Hepatocyte (in vitro differentiated cells): ENCODE data around the gene LRP1B. TPM values are rescaled to one million over a fixed set of nuclear protein-coding genes. Genes with fewer than 3 reads are reported as not detected.

Source experiments
- DNase-seq: peaks from one replicate; pipeline ENCODE4 v3.0.0-alpha.2; 2016; ENCODE audit warnings: low spot score
- H2AFZ ChIP-seq: fragments of 200-600 bp; sonication (generic); 2 replicates; pipeline ENCODE4 v1.6.0; 2016; ENCODE audit warnings: antibody characterized with exemption, mild to moderate bottlenecking
- H3K27ac ChIP-seq: fragments of 200-600 bp; sonication (generic); 2 replicates; pipeline ENCODE4 v1.5.1; 2016; ENCODE audit warnings: mild to moderate bottlenecking
- H3K27me3 ChIP-seq: fragments of 200-600 bp; sonication (generic); 2 replicates; pipeline ENCODE4 v1.6.1; 2016
- H3K36me3 ChIP-seq: fragments of 200-600 bp; sonication (generic); replicated peaks from 2 replicates; pipeline ENCODE4 v1.5.1; 2016; ENCODE audit warnings: low read depth; ENCODE audit not compliant: insufficient read depth
- H3K4me1 ChIP-seq: fragments of 200-600 bp; sonication (generic); 2 replicates; pipeline ENCODE4 v1.5.1; 2016; ENCODE audit warnings: mild to moderate bottlenecking, moderate library complexity; ENCODE audit not compliant: insufficient read depth
- H3K4me2 ChIP-seq: fragments of 200-600 bp; sonication (generic); 2 replicates; pipeline ENCODE4 v1.6.0; 2016
- H3K4me3 ChIP-seq: fragments of 200-600 bp; sonication (generic); 2 replicates; pipeline ENCODE4 v1.5.1; 2016; ENCODE audit warnings: mild to moderate bottlenecking
- H3K79me2 ChIP-seq: fragments of 200-600 bp; sonication (generic); 2 replicates; pipeline ENCODE4 v1.6.0; 2017; ENCODE audit warnings: mild to moderate bottlenecking
- H3K9me2 ChIP-seq: fragments of 200-600 bp; sonication (generic); replicated peaks from 2 replicates; pipeline ENCODE4 v1.6.0; 2017; ENCODE audit warnings: mild to moderate bottlenecking; ENCODE audit not compliant: insufficient read depth
- H3K9me3 ChIP-seq: fragments of 200-600 bp; sonication (generic); 2 replicates; pipeline ENCODE4 v1.5.1; 2016; ENCODE audit warnings: low read depth, mild to moderate bottlenecking
- H4K20me1 ChIP-seq: fragments of 200-600 bp; sonication (generic); 2 replicates; pipeline ENCODE4 v1.6.0; 2016; ENCODE audit warnings: mild to moderate bottlenecking; ENCODE audit not compliant: insufficient read depth, poor library complexity, severe bottlenecking
- EZH2 ChIP-seq: fragments of 200-600 bp; sonication (generic); IDR thresholded peaks from 2 replicates; pipeline ENCODE4 v1.6.1; 2016; ENCODE audit warnings: antibody characterized with exemption, mild to moderate bottlenecking, borderline replicate concordance
- EZH2phosphoT487 ChIP-seq: fragments of 200-600 bp; sonication (generic); IDR thresholded peaks from one replicate; pipeline ENCODE4 v1.6.1; 2018; ENCODE audit warnings: antibody characterized with exemption, mild to moderate bottlenecking, low read depth, moderate library complexity; ENCODE audit not compliant: unreplicated experiment, severe bottlenecking
- WGBS: methylation state at CpG from one replicate; pipeline ENCODE4 v1.1.6; 2016; ENCODE audit warnings: low lambda C conversion rate; ENCODE audit errors: missing lambda C conversion rate; 5-methylcytosine and 5-hydroxymethylcytosine counted together
- polyA plus RNA-seq: library from polyadenylated mRNA; unstranded; fragments of >200 nt; fragmentation: Nextera tagmentation; extraction: Ambion mirVana; gene quantifications from 2 replicates; pipeline ENCODE4 v1.2.1, GENCODE V29; 2016
- total RNA-seq: library from RNA; depleted of rRNA; stranded (reverse); fragments of >200 nt; gene quantifications from 2 replicates; pipeline ENCODE4 v1.2.3, GENCODE V29; 2014
- TF ChIP-seq, protein P1 (sequence below): fragments of 200-600 bp; sonication (generic); IDR thresholded peaks from 2 replicates; pipeline ENCODE4 v1.5.1; 2016; ENCODE audit warnings: antibody characterized with exemption, mild to moderate bottlenecking; ENCODE audit not compliant: poor library complexity

LRP1B gene
- total and polyA plus RNA-seq, 2 experiments from 2014 or later = 0.65 to 2.0 TPM

DNA sequence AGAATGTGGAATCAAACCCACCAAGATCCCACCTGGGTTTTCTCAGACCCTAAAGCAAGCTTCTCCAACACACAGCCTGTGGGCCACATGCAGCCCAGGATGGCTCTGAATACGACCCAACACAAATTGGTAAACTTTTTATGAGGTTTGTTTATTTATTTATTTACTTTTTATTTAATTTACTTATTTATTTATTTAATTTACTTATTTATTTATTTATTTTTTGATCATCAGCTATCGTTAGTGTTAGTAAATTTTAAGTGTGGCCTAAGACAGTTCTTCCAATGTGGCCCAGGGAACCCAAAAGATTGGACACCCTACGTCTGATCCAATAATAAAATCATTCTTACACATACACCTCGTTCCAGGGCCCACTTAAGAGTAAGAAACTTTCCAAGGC lies 1451.1 kb downstream of the LRP1B start:
- H3K27ac ChIP-seq = no peak overlapping the region
- no peak overlapping the region for H3K4me3 ChIP-seq
- H3K27me3 ChIP-seq = no peaks in the 10 kb centered on the region
- DNase-seq = no peak
- no peaks in the 10 kb centered on the region for H4K20me1 ChIP-seq
- no peak overlapping the region for H2AFZ ChIP-seq
- no peaks in the 10 kb centered on the region for H3K9me3 ChIP-seq
- H3K9me2 ChIP-seq = no peaks in the 10 kb centered on the region
- 89% methylated on average over 4 of the region's 4 CpGs for WGBS
- no peaks in the 10 kb centered on the region for H3K4me1 ChIP-seq
- H3K79me2 ChIP-seq = no peaks in the 10 kb centered on the region
- H3K36me3 ChIP-seq = no peaks in the 10 kb centered on the region
- no peak overlapping the region for H3K4me2 ChIP-seq
- TF ChIP-seq, protein P1, sequence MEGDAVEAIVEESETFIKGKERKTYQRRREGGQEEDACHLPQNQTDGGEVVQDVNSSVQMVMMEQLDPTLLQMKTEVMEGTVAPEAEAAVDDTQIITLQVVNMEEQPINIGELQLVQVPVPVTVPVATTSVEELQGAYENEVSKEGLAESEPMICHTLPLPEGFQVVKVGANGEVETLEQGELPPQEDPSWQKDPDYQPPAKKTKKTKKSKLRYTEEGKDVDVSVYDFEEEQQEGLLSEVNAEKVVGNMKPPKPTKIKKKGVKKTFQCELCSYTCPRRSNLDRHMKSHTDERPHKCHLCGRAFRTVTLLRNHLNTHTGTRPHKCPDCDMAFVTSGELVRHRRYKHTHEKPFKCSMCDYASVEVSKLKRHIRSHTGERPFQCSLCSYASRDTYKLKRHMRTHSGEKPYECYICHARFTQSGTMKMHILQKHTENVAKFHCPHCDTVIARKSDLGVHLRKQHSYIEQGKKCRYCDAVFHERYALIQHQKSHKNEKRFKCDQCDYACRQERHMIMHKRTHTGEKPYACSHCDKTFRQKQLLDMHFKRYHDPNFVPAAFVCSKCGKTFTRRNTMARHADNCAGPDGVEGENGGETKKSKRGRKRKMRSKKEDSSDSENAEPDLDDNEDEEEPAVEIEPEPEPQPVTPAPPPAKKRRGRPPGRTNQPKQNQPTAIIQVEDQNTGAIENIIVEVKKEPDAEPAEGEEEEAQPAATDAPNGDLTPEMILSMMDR = no peak
- no peak for TF ChIP-seq EZH2
- no peak for TF ChIP-seq EZH2phosphoT487

DNA sequence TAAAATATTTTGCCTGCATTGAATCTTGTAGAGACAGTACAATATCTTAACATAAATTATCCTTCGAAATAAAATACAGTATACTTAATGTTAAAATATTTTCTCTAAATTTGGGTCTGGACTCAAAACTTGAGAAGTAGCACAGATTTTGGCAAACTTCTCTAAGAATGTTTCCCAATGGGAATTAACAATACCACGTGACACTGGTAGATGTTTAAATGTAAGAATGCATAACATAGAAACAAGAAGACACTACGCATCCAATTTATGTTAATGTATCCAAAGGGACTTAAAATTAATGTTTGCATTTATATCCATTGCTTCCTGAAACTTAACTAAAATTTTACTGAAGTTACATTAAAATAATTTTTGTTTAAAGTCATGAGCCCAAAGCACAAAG lies 1460.9 kb downstream of the LRP1B start:
- Histone ChIP-seq H3K27me3 (no peaks in the 10 kb centered on the region), H3K79me2 (no peaks in the 10 kb centered on the region), H2AFZ (no peak overlapping the region), H3K4me2 (no peak overlapping the region), H3K4me1 (no peaks in the 10 kb centered on the region), H3K4me3 (no peak overlapping the region), H4K20me1 (no peaks in the 10 kb centered on the region), H3K9me2 (no peaks in the 10 kb centered on the region), H3K9me3 (no peaks in the 10 kb centered on the region), H3K36me3 (no peaks in the 10 kb centered on the region), H3K27ac (no peak overlapping the region)
- WGBS = 93% methylated on average over 3 of the region's 3 CpGs
- no peak for TF ChIP-seq EZH2phosphoT487
- TF ChIP-seq, protein P1 = no peak
- no peak for TF ChIP-seq EZH2
- no peak for DNase-seq

GRCh38 chr2:140667203-140667602 lies 1463.6 kb downstream of the LRP1B start:
- H3K9me3 ChIP-seq = no peaks in the 10 kb centered on the region
- H4K20me1 ChIP-seq = no peaks in the 10 kb centered on the region
- H2AFZ ChIP-seq = no peak overlapping the region
- DNase-seq = no peak
- WGBS = 74% methylated on average over 2 of the region's 2 CpGs
- no peaks in the 10 kb centered on the region for H3K4me1 ChIP-seq
- H3K27ac ChIP-seq = no peak overlapping the region
- H3K4me3 ChIP-seq = no peak overlapping the region
- no peaks in the 10 kb centered on the region for H3K9me2 ChIP-seq
- H3K4me2 ChIP-seq = no peak overlapping the region
- H3K27me3 ChIP-seq = no peaks in the 10 kb centered on the region
- H3K79me2 ChIP-seq = no peaks in the 10 kb centered on the region
- TF ChIP-seq EZH2phosphoT487 = no peak
- no peak for TF ChIP-seq EZH2
- TF ChIP-seq, protein P1 = no peak
- no peaks in the 10 kb centered on the region for H3K36me3 ChIP-seq

GRCh38 chr2:140662504-140662903 lies 1468.3 kb downstream of the LRP1B start:
- H3K9me2 ChIP-seq = no peaks in the 10 kb centered on the region
- no peak overlapping the region for H3K27ac ChIP-seq
- no peaks in the 10 kb centered on the region for H3K4me1 ChIP-seq
- no peaks in the 10 kb centered on the region for H4K20me1 ChIP-seq
- no peaks in the 10 kb centered on the region for H3K36me3 ChIP-seq
- no peaks in the 10 kb centered on the region for H3K9me3 ChIP-seq
- H3K27me3 ChIP-seq = no peaks in the 10 kb centered on the region
- TF ChIP-seq EZH2phosphoT487 = no peak
- no peak overlapping the region for H2AFZ ChIP-seq
- no peak overlapping the region for H3K4me3 ChIP-seq
- no peak for DNase-seq
- no peak overlapping the region for H3K4me2 ChIP-seq
- H3K79me2 ChIP-seq = no peaks in the 10 kb centered on the region
- 97% methylated on average over 1 of the region's 1 CpG for WGBS
